Body of pancreas (tissue), 4 donors: ENCODE results near the gene SETD9.

Source experiments
- CTCF ChIP-seq, 7 experiments: fragments of 450-650 bp in 4 of 7; fragments of 200-600 bp in 3 of 7; sonication (generic) in 3 of 7; IDR thresholded peaks; one replicate each; pipeline ENCODE4 v1.5.1; 2016 to 2019; ENCODE audit warnings: antibody characterized with exemption in 7 of 7
- POLR2A ChIP-seq, 3 donors: fragments of 450-650 bp; IDR thresholded peaks; one replicate each; pipeline ENCODE4 v1.6.1; 2016; ENCODE audit warnings: antibody characterized with exemption in 3 of 3, mild to moderate bottlenecking in 2 of 3

- TF ChIP-seq CTCF (IDR thresholded peaks at IDR 0.05) (no peak), POLR2A (IDR thresholded peaks at IDR 0.05) (peak; percentile 85 to 95 (median 92))
These were observed at the start of gene SETD9 for GRCh38 chr5:56909294-56910209.
